Heart right ventricle (tissue), 16 donors: ENCODE measurements around the gene PHEX. TPM values are rescaled to one million over a fixed set of nuclear protein-coding genes. Genes with fewer than 3 reads are reported as not detected.

Experiments used
- ATAC-seq, 8 donors: fragments of 200-7000 bp; cut with Tn5 transposase; one replicate each; pipeline ENCODE4 v1.9.1; 2020; ENCODE audit warnings: mild to moderate bottlenecking in 8 of 8, moderate library complexity in 8 of 8, moderate number of reproducible peaks in 1 of 8
- DNase-seq, 2 donors: peaks; one replicate each; pipeline ENCODE4 v3.0.0-alpha.2; 2020
- H3K27ac ChIP-seq, 10 donors: fragments of 200-600 bp; sonication (generic) in 2 of 10; one replicate each; pipeline versions ENCODE4 v1.5.0 to v1.8.0; 2020 to 2022; ENCODE audit warnings: mild to moderate bottlenecking in 3 of 10
- H3K27me3 ChIP-seq, 7 donors: fragments of 200-600 bp; one replicate each; pipeline ENCODE4 v1.8.0; 2021 to 2022; ENCODE audit warnings: mild to moderate bottlenecking in 2 of 7
- H3K36me3 ChIP-seq, 9 donors: fragments of 200-600 bp; sonication (generic) in 1 of 9; one replicate each; pipeline versions ENCODE4 v1.5.0 to v1.8.0; 2020 to 2022; ENCODE audit warnings: mild to moderate bottlenecking in 2 of 9
- H3K4me1 ChIP-seq, 9 donors: fragments of 200-600 bp; sonication (generic) in 1 of 9; one replicate each; pipeline versions ENCODE4 v1.5.0 to v1.8.0; 2020 to 2022; ENCODE audit warnings: mild to moderate bottlenecking in 4 of 9
- H3K4me3 ChIP-seq, 10 donors: fragments of 200-600 bp; sonication (generic) in 2 of 10; one replicate each; pipeline versions ENCODE4 v1.5.0 to v1.8.0; 2020 to 2022; ENCODE audit warnings: mild to moderate bottlenecking in 7 of 10, moderate library complexity in 2 of 10
- H3K9me3 ChIP-seq, 11 donors: fragments of 200-600 bp in 10 of 11; sonication (generic) in 2 of 11; one replicate each; pipeline versions ENCODE4 v1.5.0 to v1.8.0; 2013 to 2022; ENCODE audit warnings: mild to moderate bottlenecking in 2 of 11, control low read depth in 1 of 11, moderate library complexity in 1 of 11
- CTCF ChIP-seq, 9 donors: fragments of 200-600 bp; sonication (generic) in 2 of 9; IDR thresholded peaks; one replicate each; pipeline versions ENCODE4 v1.5.0 to v1.8.0; 2021 to 2022; ENCODE audit warnings: antibody characterized with exemption in 9 of 9, mild to moderate bottlenecking in 5 of 9, moderate library complexity in 1 of 9
- WGBS, 2 donors: extraction: QIAGEN DNeasy Blood & Tissue Kit; methylation state at CpG; one replicate each; pipeline ENCODE4 v1.1.7; 2013; ENCODE audit warnings: inconsistent platforms in 1 of 2; 5-methylcytosine and 5-hydroxymethylcytosine counted together
- intact Hi-C, 10 donors: fragments of 100-400 bp; cut with DNase I; formaldehyde crosslinking; loops; one replicate each; pipeline versions ENCODE4 v1.11.1 to v1.14.2; 2022
- polyA plus RNA-seq, 2 donors: library from polyadenylated mRNA; stranded (reverse); fragments of 200-250 nt; gene quantifications; one replicate each; pipeline ENCODE4 v1.2.3, GENCODE V29; 2013
- total RNA-seq, 10 donors: library from RNA; stranded (reverse); fragmentation: NEBNext Ultra II Directional in 3 of 10; extraction: Animal tissue kit (Norgen Biotek cat#: 25700) in 3 of 10; gene quantifications; one replicate each; pipeline versions ENCODE4 v1.2.1 to v1.2.4, GENCODE V29; 2021 to 2023
- donor health status: Arrhythmogenic right ventricular cardiomyopathy.
- donor health status: ischemic (EF 13 %, LVEDD 7.1; RV severe dilation, severe dysfunction).
- donor health status: healthy with polysubstance abuse.
- donor health status: DM: no; HTN: yes; CAD: no.
- donor health status: DM: no; HTN: no; CAD: no.
- donor health status: ischemic (EF 25% LVEDD 6.9; RV normal size, moderate dysfunction).
- donor health status: ischemic (EF 25% LVEDD 5.7; RV mildly dilated, moderate dysfunction).
- donor health status: healthy.
- donor health status: DM: yes; HTN: yes; CAD: no.
- donor health status: Ischemic cardiomyopathy.
- donor health status: ischemic (EF 35%, LVEDD 5.7; RV mildly dilated, moderate dysfunction).
- donor health status: nonischemic (EF 11% LVEDD 7.7; RV severe dilation, severe dysfunction).
- donor health status: DM: yes; HTN: yes; CAD: no.
- donor health status: PGD.
- donor health status: ischemic (EF 29% LVEDD 5.4; RV normal size, mild dysfunction).
- donor health status: nonischemic (EF 23%, LVEDD 6.1; RV moderate dilation, normal function).

PHEX gene
- total and polyA plus RNA-seq, 12 donors: 0.01 to 0.36 (median 0.18) TPM; not detected in 3

DNA sequence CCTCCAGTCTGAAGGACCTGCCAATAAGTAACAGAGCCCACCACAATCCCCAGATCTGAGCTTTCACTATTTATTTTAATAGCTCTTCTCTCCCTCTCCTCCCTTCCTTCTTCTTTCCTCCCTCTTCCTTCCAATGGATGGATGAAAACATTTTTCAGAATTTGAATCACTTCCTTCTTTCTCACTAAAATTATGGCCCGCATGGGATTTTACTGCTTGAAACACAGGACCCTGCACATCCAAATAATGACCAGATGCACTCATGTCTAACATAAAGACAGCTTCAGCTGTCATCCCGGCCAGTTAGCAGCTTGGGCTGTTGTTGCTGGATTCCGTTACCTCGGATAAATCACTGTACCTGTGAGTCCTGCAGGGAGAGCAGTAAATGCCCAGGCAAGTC lies 5.4 kb upstream of the PHEX start:
- Histone ChIP-seq H3K4me3 (no peak overlapping the region), H3K36me3 (no peaks in the 10 kb centered on the region), H3K9me3 (no peaks in the 10 kb centered on the region), H3K4me1 (no peaks in the 10 kb centered on the region), H3K27me3 (no peaks in the 10 kb centered on the region), H3K27ac (no peak overlapping the region)
- WGBS, 2 donors: 74 to 78% methylated on average over 4 of the region's 4 CpGs
- DNase-seq (no peak), ATAC-seq (no peak)
- no peak for TF ChIP-seq CTCF (IDR thresholded peaks at IDR 0.05)
- intact Hi-C loops: no loop called here

GRCh38 chrX:22032506-22032905 lies 381 bp downstream of the PHEX start:
- H3K4me1 ChIP-seq: no peaks in the 10 kb centered on the region
- peaks cover 0 to 4% (median 0%) of the 10 kb centered on the region in 7 donors for H3K27me3 ChIP-seq
- no peak overlapping the region for H3K4me3 ChIP-seq
- H3K27ac ChIP-seq: no peak overlapping the region
- DNase-seq (no peak), ATAC-seq (no peak)
- 46 to 53% methylated on average over 6 of the region's 6 CpGs for WGBS, 2 donors
- intact Hi-C loops: no loop called here
- no peaks in the 10 kb centered on the region for H3K36me3 ChIP-seq
- TF ChIP-seq CTCF (IDR thresholded peaks at IDR 0.05): no peak
- no peaks in the 10 kb centered on the region for H3K9me3 ChIP-seq

DNA sequence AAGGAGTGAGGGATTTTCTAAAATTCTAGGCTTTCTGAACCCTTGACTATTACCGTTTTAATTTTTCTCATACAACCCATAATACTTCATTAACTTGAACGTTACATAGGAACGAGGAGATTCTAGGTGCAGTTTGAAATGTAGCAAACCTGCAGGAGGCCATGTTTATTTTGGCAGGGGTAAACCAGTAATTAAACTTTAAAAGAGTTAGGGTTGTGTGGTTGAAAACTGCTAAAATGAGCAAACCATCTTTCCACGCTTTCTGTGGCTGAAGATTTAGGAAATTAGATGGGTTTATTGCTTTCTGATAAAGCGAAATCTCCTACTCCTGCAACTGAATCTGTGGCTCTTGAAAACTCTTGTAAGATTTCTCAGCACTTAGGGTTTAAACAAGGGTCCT lies 1.7 kb downstream of the PHEX start:
- no peak for ATAC-seq
- H3K4me1 ChIP-seq: no peaks in the 10 kb centered on the region
- no peak for TF ChIP-seq CTCF (IDR thresholded peaks at IDR 0.05)
- no peak overlapping the region for H3K27ac ChIP-seq
- H3K27me3 ChIP-seq: peaks cover 0 to 4% (median 0%) of the 10 kb centered on the region in 7 donors
- no peak overlapping the region for H3K4me3 ChIP-seq
- H3K36me3 ChIP-seq: no peaks in the 10 kb centered on the region
- H3K9me3 ChIP-seq: no peaks in the 10 kb centered on the region
- intact Hi-C loops: no loop called here
- DNase-seq: no peak
- WGBS, 2 donors: 71 to 72% methylated on average over 5 of the region's 5 CpGs

GRCh38 chrX:22035236-22035635 lies 3.1 kb downstream of the PHEX start:
- Histone ChIP-seq H3K4me3 (no peak overlapping the region), H3K36me3 (no peaks in the 10 kb centered on the region), H3K27me3 (peaks cover 0 to 4% (median 0%) of the 10 kb centered on the region in 7 donors), H3K9me3 (no peaks in the 10 kb centered on the region), H3K27ac (no peak overlapping the region), H3K4me1 (no peaks in the 10 kb centered on the region)
- 52 to 76% methylated on average over 1 of the region's 1 CpG for WGBS, 2 donors
- intact Hi-C loops: no loop called here
- ATAC-seq (no peak), DNase-seq (no peak)
- no peak for TF ChIP-seq CTCF (IDR thresholded peaks at IDR 0.05)
